Stimulated activated CD8-positive, alpha-beta memory T cell treated with anti-CD3 and anti-CD28 coated beads, Interleukin-7, amount 100 ng/mL, for 48 hours (primary cell): Measurements from ENCODE around the gene POU2F1.

Source experiments
- DNase-seq, 2 donors: peaks; one replicate each; pipeline ENCODE4 v3.0.0-alpha.2; 2020; ENCODE audit warnings: low read depth in 1 of 2; ENCODE audit errors: extremely low read depth in 1 of 2

The POU2F1 gene

GRCh38 chr1:167457936-167458584, 237.4 kb downstream of the POU2F1 start:
- DNase-seq = no peak

- DNase-seq = no peak
Measured at GRCh38 chr1:167460836-167461235, 240.2 kb downstream of the POU2F1 start.

GRCh38 chr1:167462341-167462740, 241.7 kb downstream of the POU2F1 start:
- DNase-seq = no peak

- DNase-seq = no peak
Measured at GRCh38 chr1:167463080-167463479, 242.4 kb downstream of the POU2F1 start.

GRCh38 chr1:167463875-167464575, 243.3 kb downstream of the POU2F1 start:
- DNase-seq = no peak

- no peak for DNase-seq
Measured at GRCh38 chr1:167465018-167465417, 244.3 kb downstream of the POU2F1 start.

GRCh38 chr1:167465743-167466142, 245.1 kb downstream of the POU2F1 start:
- no peak for DNase-seq

GRCh38 chr1:167467126-167467710, 246.5 kb downstream of the POU2F1 start:
- no peak for DNase-seq

GRCh38 chr1:167467752-167468151, 247.1 kb downstream of the POU2F1 start:
- no peak for DNase-seq

- DNase-seq = no peak
Measured at GRCh38 chr1:167469280-167469965, 248.7 kb downstream of the POU2F1 start.

- DNase-seq = no peak
Measured at GRCh38 chr1:167471568-167471967, 250.9 kb downstream of the POU2F1 start.

- no peak for DNase-seq
Measured at GRCh38 chr1:167472752-167473521, 252.3 kb downstream of the POU2F1 start.

- no peak for DNase-seq
Measured at GRCh38 chr1:167473761-167474160, 253.1 kb downstream of the POU2F1 start.

GRCh38 chr1:167474191-167474641, 253.5 kb downstream of the POU2F1 start:
- DNase-seq = peak in 1 of 2 donors; percentile 66

GRCh38 chr1:167476061-167476460, 255.4 kb downstream of the POU2F1 start:
- DNase-seq = no peak
